NB4 (cell line): Measurements from ENCODE around the gene EGFLAM.
"Not testable (repeated sequence)": the region's sequence is repeated elsewhere in the genome, so short reads cannot be mapped to it uniquely, and the experiment has no call there.

Source experiments
- DNase-seq: peaks from one replicate; pipeline ENCODE4 v3.0.0; 2010; ENCODE audit warnings: low read depth
- H3K4me3 ChIP-seq: one replicate; pipeline ENCODE4 v1.5.1; 2011; ENCODE audit warnings: mild to moderate bottlenecking, low read depth, low read length, moderate library complexity
- CTCF ChIP-seq: IDR thresholded peaks from one replicate; pipeline ENCODE4 v1.5.1; 2012; ENCODE audit warnings: low read depth, low read length
- MAX ChIP-seq: IDR thresholded peaks from 2 replicates; pipeline ENCODE4 v1.6.1; 2011; ENCODE audit warnings: low read depth, low read length
- MYC ChIP-seq: IDR thresholded peaks from 2 replicates; pipeline ENCODE4 v1.6.1; 2011; ENCODE audit warnings: low read depth, low read length
- POLR2A ChIP-seq: IDR thresholded peaks from 2 replicates; pipeline ENCODE4 v1.6.1; 2011; ENCODE audit warnings: mild to moderate bottlenecking; ENCODE audit not compliant: insufficient read length; ENCODE audit errors: extremely low read depth

EGFLAM gene

DNA sequence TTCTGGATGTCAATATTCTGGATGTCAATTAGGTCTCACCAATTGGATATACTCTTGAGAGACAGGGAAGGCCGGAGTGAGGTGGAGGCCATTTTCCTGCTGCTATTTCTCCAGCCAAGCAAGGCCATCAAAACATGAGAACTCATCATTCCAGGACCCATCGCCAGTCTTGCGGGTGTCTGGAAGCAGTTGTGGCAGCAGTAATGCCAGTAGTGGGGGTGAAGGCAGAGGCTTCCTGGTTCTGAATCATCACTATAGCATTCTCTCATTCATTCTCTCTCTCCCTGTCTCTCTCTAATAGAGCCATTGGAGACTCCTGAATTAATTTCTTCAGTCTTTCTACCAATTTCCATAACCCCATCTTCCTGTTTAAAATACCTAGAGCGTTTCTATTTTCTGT is 71.8 kb downstream of the EGFLAM start:
- H3K4me3 ChIP-seq, result no peak overlapping the region
- TF ChIP-seq MAX (no peak), MYC (no peak), CTCF (no peak), POLR2A (no peak)
- no peak for DNase-seq

DNA sequence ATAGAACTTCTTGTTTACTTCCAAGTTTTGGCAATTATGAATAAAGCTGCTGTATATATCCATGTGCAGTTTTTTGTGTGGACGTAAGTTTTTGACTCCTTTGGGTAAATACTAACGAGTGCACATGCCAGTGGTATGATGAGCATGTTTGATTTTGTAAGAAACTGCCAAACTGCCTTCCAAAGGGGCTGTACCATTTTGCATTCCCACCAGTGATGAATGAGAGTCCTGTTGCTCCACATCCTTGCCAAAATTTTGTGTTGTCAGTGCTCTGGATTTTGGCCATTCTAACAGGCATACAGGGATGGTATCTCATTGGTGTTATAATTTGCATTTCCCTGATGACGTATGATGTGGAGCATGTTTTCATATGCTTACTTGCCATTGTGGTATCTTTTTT is 73.5 kb downstream of the EGFLAM start:
- no peak overlapping the region for H3K4me3 ChIP-seq
- DNase-seq, result no peak
- no peak for TF ChIP-seq POLR2A

DNA sequence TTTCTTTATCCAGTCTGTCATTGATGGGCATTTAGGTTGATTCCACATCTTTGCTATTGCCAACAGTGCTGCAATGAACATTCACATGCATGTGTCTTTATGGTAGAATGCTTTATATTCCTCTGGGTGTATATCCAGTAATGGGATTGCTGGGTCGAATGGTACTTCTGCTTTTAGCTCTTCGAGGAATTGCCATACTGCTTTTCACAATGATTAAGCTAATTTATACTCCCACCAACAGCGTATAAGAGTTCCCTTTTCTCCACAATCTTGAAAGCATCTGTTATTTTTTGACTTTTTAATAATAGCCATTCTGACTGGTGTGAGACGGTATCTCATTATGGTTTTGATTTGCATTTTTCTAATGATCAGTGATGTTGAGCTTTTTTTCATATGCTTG is 74.8 kb downstream of the EGFLAM start:
- H3K4me3 ChIP-seq, result not testable (repeated sequence)
- DNase-seq, result peak; percentile 7

DNA sequence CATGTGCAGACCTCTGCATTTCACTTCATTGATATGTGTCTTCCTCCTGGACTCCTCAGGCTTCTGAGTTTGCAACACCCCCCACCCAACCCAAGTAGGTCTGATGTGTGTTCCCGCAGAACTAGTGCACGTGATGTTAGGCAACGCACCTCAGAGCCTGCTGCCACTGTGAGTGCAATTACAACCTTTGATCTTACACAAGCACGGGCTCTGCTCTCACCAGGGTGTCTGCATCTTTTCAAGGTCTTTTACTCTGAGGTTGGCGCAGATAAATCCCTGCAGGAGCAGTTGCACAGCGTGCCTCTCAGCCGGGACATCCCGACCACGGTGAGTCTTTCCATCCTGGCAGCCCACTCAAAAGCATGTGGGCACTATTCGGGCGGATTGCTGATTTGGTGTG is 80.1 kb downstream of the EGFLAM start:
- no peak overlapping the region for H3K4me3 ChIP-seq
- no peak for TF ChIP-seq CTCF
- TF ChIP-seq POLR2A, result no peak
- TF ChIP-seq MYC, result no peak
- TF ChIP-seq MAX, result no peak
- DNase-seq, result no peak

- TF ChIP-seq POLR2A, result no peak
- no peak for TF ChIP-seq CTCF
- TF ChIP-seq MAX, result no peak
- TF ChIP-seq MYC, result no peak
- no peak overlapping the region for H3K4me3 ChIP-seq
- no peak for DNase-seq
Observed at GRCh38 chr5:38339446-38339845, 81.1 kb downstream of the EGFLAM start.

DNA sequence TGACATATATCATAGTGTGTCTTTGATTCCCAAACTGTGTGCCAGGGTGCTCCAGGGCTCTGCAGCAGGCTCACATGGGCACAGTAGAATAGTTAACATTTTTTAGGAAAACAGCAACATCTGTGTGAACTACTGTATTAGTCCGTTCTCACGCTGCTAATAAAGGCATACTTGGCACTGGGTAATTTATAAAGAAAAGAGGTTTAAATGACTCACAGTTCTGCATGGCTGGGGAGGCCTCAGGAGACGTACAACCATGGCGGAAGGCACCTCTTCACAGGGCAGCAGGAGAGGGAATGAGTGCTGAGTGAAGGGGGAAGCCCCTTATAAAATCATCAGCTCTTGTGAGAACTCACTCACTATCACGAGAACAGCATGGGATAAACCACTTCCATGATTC is 82.7 kb downstream of the EGFLAM start:
- no peak overlapping the region for H3K4me3 ChIP-seq
- no peak for TF ChIP-seq MYC
- no peak for TF ChIP-seq CTCF
- no peak for TF ChIP-seq POLR2A
- no peak for TF ChIP-seq MAX
- no peak for DNase-seq

GRCh38 chr5:38341641-38342040 is 83.3 kb downstream of the EGFLAM start:
- TF ChIP-seq MYC (no peak), POLR2A (no peak), MAX (no peak), CTCF (no peak)
- no peak overlapping the region for H3K4me3 ChIP-seq
- DNase-seq, result no peak
